K562 (cell line): ENCODE data around the gene SPEF1. TPM values are rescaled to one million over a fixed set of nuclear protein-coding genes. Genes with fewer than 3 reads are reported as not detected.

Experiments
- ATAC-seq: fragments of 200-7000 bp; cut with Tn5 transposase; 3 replicates; pipeline ENCODE4 v1.9.1; 2020; ENCODE audit warnings: moderate library complexity
- BruUV-seq: library from RNA; stranded (reverse); fragments of 400-500 nt; replicated peaks from 2 replicates; lab custom pipeline; 2021; lab: Mats Ljungman, UMichigan
- CTCF ChIA-PET: fragments of 300-600 bp; formaldehyde crosslinking; extraction: SDS; loops from one replicate; lab custom pipeline; 2021; ENCODE audit warnings: low intra/inter-chr PET ratio; lab: Yijun Ruan, JAX
- POLR2A ChIA-PET: fragments of 300-600, 350-650 bp; sonication (Branson Sonifier 250); formaldehyde crosslinking; extraction: SDS; loops from one replicate; lab custom pipeline; 2021; ENCODE audit warnings: antibody characterized with exemption, inconsistent platforms; lab: Yijun Ruan, JAX
- DNase-seq, 4 experiments: peaks; one replicate each; pipeline versions ENCODE4 v3.0.0 to v3.0.0-alpha.2; 2011 to 2018; ENCODE audit warnings: low spot score in 3 of 4, mixed read lengths in 3 of 4; ENCODE audit errors: extremely low read depth in 1 of 4
- FAIRE-seq: peaks from 2 replicates; lab custom pipeline; 2011; peaks lifted over from hg19 to GRCh38; lab: Jason Lieb, UNC
- H2AFZ ChIP-seq: 2 replicates; pipeline ENCODE4 v1.6.0; 2011; ENCODE audit warnings: low read depth, low read length, control low read depth, inconsistent platforms
- H3K27ac ChIP-seq: fragments of 200-600 bp; 3 replicates; pipeline ENCODE4 v1.8.0; 2011; ENCODE audit warnings: low read depth, mild to moderate bottlenecking, control low read depth, inconsistent platforms, low read length, moderate library complexity, mixed read lengths; ENCODE audit errors: extremely low read depth
- H3K27me3 ChIP-seq, 2 experiments: fragments of 300-600 bp in 1 of 2; 2 replicates in 1 of 2; 3 replicates in 1 of 2; pipeline versions ENCODE4 v1.6.0 to v1.8.0; 2011; ENCODE audit warnings: inconsistent platforms in 2 of 2, low read length in 2 of 2, mild to moderate bottlenecking in 1 of 2, mixed read lengths in 1 of 2, moderate library complexity in 1 of 2; ENCODE audit not compliant: control insufficient read depth in 2 of 2, insufficient read depth in 2 of 2
- H3K36me3 ChIP-seq: fragments of 300-600 bp; 3 replicates; pipeline ENCODE4 v1.8.0; 2011; ENCODE audit warnings: mild to moderate bottlenecking, low read length, inconsistent platforms; ENCODE audit not compliant: control insufficient read depth, insufficient read depth
- H3K4me1 ChIP-seq, 2 experiments: fragments of 200-600 bp in 1 of 2; replicated peaks in 1 of 2; 2 replicates in 1 of 2; 3 replicates in 1 of 2; pipeline versions ENCODE4 v1.5.1 to v1.8.0; 2011; ENCODE audit warnings: inconsistent platforms in 2 of 2, low read length in 2 of 2, mild to moderate bottlenecking in 1 of 2, mixed read lengths in 1 of 2, moderate library complexity in 1 of 2; ENCODE audit not compliant: control insufficient read depth in 2 of 2, insufficient read depth in 2 of 2
- H3K4me2 ChIP-seq: 2 replicates; pipeline ENCODE4 v1.6.1; 2011; ENCODE audit warnings: low read length, control low read depth, inconsistent platforms, mixed read lengths; ENCODE audit not compliant: insufficient read depth
- H3K4me3 ChIP-seq: fragments of 200-600 bp; sonication (generic), shearing (Covaris generic); 2 replicates; pipeline ENCODE4 v1.5.1; 2016; ENCODE audit warnings: control low read depth, inconsistent platforms
- H3K79me2 ChIP-seq: fragments of 200-600 bp; 3 replicates; pipeline ENCODE4 v1.8.0; 2011; ENCODE audit warnings: low read length, inconsistent platforms; ENCODE audit not compliant: control insufficient read depth, insufficient read depth
- H3K9ac ChIP-seq, 2 experiments: 2 replicates each; pipeline versions ENCODE4 v1.6.0 to v1.6.1; 2011; ENCODE audit warnings: low read depth in 2 of 2, low read length in 2 of 2, control low read depth in 1 of 2, inconsistent platforms in 1 of 2, mild to moderate bottlenecking in 1 of 2, mixed read lengths in 1 of 2; ENCODE audit not compliant: insufficient read depth in 1 of 2
- H3K9me1 ChIP-seq: one replicate; pipeline ENCODE4 v1.6.0; 2011; ENCODE audit warnings: inconsistent platforms, mild to moderate bottlenecking, low read length, moderate library complexity; ENCODE audit not compliant: control insufficient read depth, insufficient read depth
- H3K9me3 ChIP-seq: replicated peaks from 2 replicates; pipeline ENCODE4 v1.5.1; 2011; ENCODE audit warnings: low read depth, low read length, inconsistent platforms; ENCODE audit not compliant: control insufficient read depth, insufficient read depth
- H4K20me1 ChIP-seq: replicated peaks from 2 replicates; pipeline ENCODE4 v1.6.1; 2011; ENCODE audit warnings: low read length, inconsistent platforms, mixed read lengths; ENCODE audit not compliant: control insufficient read depth, insufficient read depth
- MTA2 ChIP-seq: fragments of 450-650 bp; IDR thresholded peaks from 2 replicates; pipeline ENCODE4 v1.6.1; 2016; ENCODE audit warnings: low read depth
- ZFP1 ChIP-seq: fragments of 450-650 bp; formaldehyde crosslinking; IDR thresholded peaks from 2 replicates; pipeline ENCODE4 v1.4.0; 2020; ENCODE audit warnings: mild to moderate bottlenecking, mixed read lengths
- ZNF239 ChIP-seq: fragments of 250-450 bp; sonication (Bioruptor Pico); IDR thresholded peaks from 2 replicates; pipeline ENCODE4 v1.4.0; 2020; ENCODE audit warnings: mild to moderate bottlenecking
- WGBS: fragments of 100-300 bp; shearing (Covaris generic); methylation state at CpG from one replicate; pipeline ENCODE4 v1.1.6; 2016; ENCODE audit warnings: low coverage, mixed read lengths; ENCODE audit not compliant: insufficient coverage; ENCODE audit errors: missing lambda C conversion rate; 5-methylcytosine and 5-hydroxymethylcytosine counted together
- in situ Hi-C: fragments of 300-500 bp; cut with MboI; formaldehyde crosslinking; loops from 4 replicates; pipeline ENCODE4 v1.15.0; 2018; ENCODE audit warnings: inconsistent platforms, mixed read lengths
- intact Hi-C: fragments of 100-400 bp; cut with micrococcal nuclease; formaldehyde crosslinking; loops from 2 replicates; pipeline ENCODE4 v1.14.2; 2022
- polyA plus RNA-seq, 8 experiments: library from polyadenylated mRNA; depleted of rRNA in 4 of 8; stranded (reverse) in 5 of 8; unstranded in 3 of 8; fragments of >200 nt; fragmentation: Nextera tagmentation in 2 of 8; fragmentation: Illumina TruSeq in 1 of 8; extraction: Ambion mirVana in 2 of 8; extraction: Trizol in 1 of 8; gene quantifications; 2 replicates each; pipeline versions ENCODE4 v1.2.1 to v1.2.3, GENCODE V29; 2011 to 2014; ENCODE audit warnings: inconsistent platforms in 1 of 8, missing spikeins in 1 of 8
- total RNA-seq, 7 experiments: library from RNA; depleted of rRNA in 6 of 7; stranded (reverse); fragments of >200 nt in 6 of 7; fragmentation: Illumina TruSeq in 2 of 7; extraction: Trizol in 2 of 7; gene quantifications; 2 replicates each; pipeline versions ENCODE4 v1.2.1 to v1.2.3, GENCODE V29; 2011 to 2021; ENCODE audit warnings: low replicate concordance in 1 of 7
- TF ChIP-seq, protein P1 (sequence below), 2 experiments: fragments of 450-650 bp; IDR thresholded peaks; 2 replicates each; pipeline ENCODE4 v1.6.1; 2016; ENCODE audit warnings: mild to moderate bottlenecking in 2 of 2, borderline replicate concordance in 1 of 2, low read depth in 1 of 2, moderate library complexity in 1 of 2
- TF ChIP-seq, protein P2 (sequence below): fragments of 450-650 bp; IDR thresholded peaks from 2 replicates; pipeline ENCODE4 v1.6.1; 2016; ENCODE audit warnings: antibody characterized with exemption

The SPEF1 gene
- total and polyA plus RNA-seq, 9 of the 15 experiments (the other 6 are each of a cell fraction or from before 2014, with no cell fraction given): not detected

DNA sequence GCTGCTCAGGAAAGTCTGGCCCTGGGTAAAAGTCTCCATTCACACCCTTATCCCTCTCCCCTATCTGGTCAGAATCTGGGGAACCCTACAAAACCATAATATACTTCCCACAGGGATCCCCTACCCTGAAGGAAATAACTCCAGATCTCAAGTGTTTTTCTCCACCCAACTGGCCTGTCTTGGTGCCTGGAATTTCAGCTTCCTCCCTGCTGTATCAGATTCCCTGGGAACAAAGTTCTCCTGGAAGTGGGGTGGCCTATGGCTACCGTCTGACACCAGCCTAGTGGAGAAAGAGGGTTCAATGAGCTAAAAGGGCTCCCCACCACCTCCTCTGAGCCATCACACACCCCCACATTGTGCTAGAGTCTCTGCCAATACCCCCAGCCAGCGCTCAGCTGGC is 33.8 kb downstream of the SPEF1 start:
- Histone ChIP-seq H3K9ac (no peak overlapping the region), H3K9me1 (no peaks in the 10 kb centered on the region), H3K27ac (no peak overlapping the region), H3K79me2 (no peaks in the 10 kb centered on the region), H3K4me1 (peaks cover 0 to 39% of the 10 kb centered on the region in 2 experiments; a peak in 3 of 5 replicates), H4K20me1 (no peaks in the 10 kb centered on the region), H3K36me3 (peaks cover 8% of the 10 kb centered on the region; the same call in 1 of the 3 replicates), H2AFZ (no peak overlapping the region), H3K27me3 (no peaks in the 10 kb centered on the region), H3K4me3 (no peak overlapping the region), H3K9me3 (no peaks in the 10 kb centered on the region), H3K4me2 (no peak overlapping the region)
- no peak for TF ChIP-seq MTA2
- TF ChIP-seq, protein P1, sequence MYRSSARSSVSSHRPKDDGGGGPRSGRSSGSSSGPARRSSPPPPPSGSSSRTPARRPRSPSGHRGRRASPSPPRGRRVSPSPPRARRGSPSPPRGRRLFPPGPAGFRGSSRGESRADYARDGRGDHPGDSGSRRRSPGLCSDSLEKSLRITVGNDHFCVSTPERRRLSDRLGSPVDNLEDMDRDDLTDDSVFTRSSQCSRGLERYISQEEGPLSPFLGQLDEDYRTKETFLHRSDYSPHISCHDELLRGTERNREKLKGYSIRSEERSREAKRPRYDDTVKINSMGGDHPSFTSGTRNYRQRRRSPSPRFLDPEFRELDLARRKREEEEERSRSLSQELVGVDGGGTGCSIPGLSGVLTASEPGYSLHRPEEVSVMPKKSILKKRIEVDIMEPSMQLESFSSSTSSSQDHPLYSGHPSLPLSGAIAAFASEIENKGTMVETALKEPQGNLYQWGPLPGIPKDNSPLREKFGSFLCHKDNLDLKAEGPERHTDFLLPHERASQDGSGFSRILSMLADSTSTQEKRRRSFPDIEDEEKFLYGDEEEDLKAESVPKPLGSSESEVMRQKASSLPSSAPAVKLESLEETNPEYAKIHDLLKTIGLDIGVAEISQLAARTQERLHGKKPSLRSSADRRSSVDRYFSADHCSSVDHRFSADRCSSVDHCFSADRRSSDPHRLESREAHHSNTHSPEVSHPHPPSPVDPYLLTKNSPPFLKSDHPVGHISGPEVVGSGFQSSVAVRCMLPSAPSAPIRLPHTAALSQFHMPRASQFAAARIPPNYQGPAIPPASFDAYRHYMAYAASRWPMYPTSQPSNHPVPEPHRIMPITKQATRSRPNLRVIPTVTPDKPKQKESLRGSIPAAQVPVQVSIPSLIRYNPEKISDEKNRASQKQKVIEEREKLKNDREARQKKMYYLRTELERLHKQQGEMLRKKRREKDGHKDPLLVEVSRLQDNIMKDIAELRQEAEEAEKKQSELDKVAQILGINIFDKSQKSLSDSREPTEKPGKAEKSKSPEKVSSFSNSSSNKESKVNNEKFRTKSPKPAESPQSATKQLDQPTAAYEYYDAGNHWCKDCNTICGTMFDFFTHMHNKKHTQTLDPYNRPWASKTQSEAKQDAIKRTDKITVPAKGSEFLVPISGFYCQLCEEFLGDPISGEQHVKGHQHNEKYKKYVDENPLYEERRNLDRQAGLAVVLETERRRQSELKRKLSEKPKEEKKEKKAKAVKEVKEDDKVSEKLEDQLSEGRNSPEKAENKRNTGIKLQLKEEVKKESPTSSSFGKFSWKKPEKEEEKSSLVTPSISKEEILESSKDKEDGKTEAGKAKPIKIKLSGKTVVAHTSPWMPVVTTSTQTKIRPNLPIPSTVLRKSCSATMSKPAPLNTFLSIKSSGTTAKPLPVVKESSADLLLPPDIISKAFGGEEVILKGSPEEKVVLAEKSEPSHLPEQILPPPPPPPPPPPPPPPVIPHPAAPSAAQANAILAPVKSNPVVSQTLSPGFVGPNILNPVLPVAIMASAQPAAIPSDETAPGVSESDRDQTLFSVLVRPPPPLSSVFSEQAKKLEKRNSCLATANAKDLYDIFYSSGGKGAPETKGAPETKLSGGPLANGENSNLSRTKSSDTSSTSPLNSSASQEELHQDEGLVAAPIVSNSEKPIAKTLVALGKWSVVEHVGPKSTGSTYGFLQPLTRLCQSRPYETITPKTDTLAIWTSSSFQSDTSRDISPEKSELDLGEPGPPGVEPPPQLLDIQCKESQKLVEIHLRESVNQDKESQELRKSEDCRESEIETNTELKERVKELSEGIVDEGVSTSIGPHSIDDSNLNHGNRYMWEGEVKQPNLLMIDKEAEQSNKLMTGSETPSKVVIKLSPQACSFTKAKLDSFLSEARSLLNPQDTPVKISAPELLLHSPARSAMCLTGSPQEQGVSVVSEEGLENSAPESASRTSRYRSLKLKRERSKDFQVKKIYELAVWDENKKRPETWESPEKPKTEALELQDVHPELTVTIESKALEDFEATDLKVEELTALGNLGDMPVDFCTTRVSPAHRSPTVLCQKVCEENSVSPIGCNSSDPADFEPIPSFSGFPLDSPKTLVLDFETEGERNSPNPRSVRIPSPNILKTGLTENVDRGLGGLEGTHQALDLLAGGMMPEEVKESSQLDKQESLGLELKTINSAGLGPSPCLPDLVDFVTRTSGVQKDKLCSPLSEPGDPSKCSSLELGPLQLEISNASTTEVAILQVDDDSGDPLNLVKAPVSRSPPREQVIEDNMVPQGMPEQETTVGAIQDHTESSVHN (IDR thresholded peaks at IDR 0.05; ENCODE audit: borderline replicate concordance in 1 of 2, low read depth in 1 of 2): no peak
- TF ChIP-seq ZFP1 (CRISPR knock-in tag): no peak
- TF ChIP-seq ZNF239: no peak
- TF ChIP-seq, protein P2, sequence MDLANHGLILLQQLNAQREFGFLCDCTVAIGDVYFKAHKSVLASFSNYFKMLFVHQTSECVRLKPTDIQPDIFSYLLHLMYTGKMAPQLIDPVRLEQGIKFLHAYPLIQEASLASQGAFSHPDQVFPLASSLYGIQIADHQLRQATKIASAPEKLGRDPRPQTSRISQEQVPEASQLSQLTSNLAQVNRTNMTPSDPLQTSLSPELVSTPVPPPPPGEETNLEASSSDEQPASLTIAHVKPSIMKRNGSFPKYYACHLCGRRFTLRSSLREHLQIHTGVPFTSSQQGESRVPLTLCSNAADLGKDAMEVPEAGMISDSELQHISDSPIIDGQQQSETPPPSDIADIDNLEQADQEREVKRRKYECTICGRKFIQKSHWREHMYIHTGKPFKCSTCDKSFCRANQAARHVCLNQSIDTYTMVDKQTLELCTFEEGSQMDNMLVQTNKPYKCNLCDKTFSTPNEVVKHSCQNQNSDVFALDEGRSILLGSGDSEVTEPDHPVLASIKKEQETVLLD: no peak
- WGBS: 28% methylated on average over 2 of the region's 2 CpGs
- in situ Hi-C loops (no loop called here), intact Hi-C loops (no loop called here)
- FAIRE-seq (no peak), ATAC-seq (no peak), DNase-seq (no peak)
- POLR2A ChIA-PET: interaction anchor here (0.6 kb wide), 1 partner anchor 20 kb away, joined by 3 read pairs; the partner anchor contains the start of gene ADISSP
- CTCF ChIA-PET: no interaction called here
- no TSS peak for BruUV-seq
